AG10803 (cell line): ENCODE measurements around the gene TLE1.
"Not testable (repeated sequence)": the region's sequence is repeated elsewhere in the genome, so short reads cannot be mapped to it uniquely, and the experiment has no call there.

Source experiments
- DNase-seq: peaks from one replicate; pipeline ENCODE4 v3.0.0; 2010; ENCODE audit warnings: low read depth
- H3K4me3 ChIP-seq: 2 replicates; pipeline ENCODE4 v1.5.1; 2011; ENCODE audit warnings: mild to moderate bottlenecking, low read length, control low read depth
- CTCF ChIP-seq: conservative IDR thresholded peaks from 2 replicates; pipeline ENCODE4 v1.5.1; 2011; ENCODE audit warnings: mild to moderate bottlenecking, low read length, control low read depth, inconsistent platforms

TLE1 gene

GRCh38 chr9:81598123-81598497 lies 91.2 kb downstream of the TLE1 start:
- no peak for TF ChIP-seq CTCF
- no peak overlapping the region for H3K4me3 ChIP-seq
- no peak for DNase-seq

- DNase-seq: no peak
- no peak for TF ChIP-seq CTCF
- no peak overlapping the region for H3K4me3 ChIP-seq
Observed at GRCh38 chr9:81597419-81598122, 91.8 kb downstream of the TLE1 start.

- no peak for DNase-seq
- no peak for TF ChIP-seq CTCF
- H3K4me3 ChIP-seq: no peak overlapping the region
Observed at GRCh38 chr9:81596679-81597418, 92.5 kb downstream of the TLE1 start.

- no peak for DNase-seq
Observed at GRCh38 chr9:81595887-81596543, 93.3 kb downstream of the TLE1 start.

GRCh38 chr9:81595293-81595692 lies 94.1 kb downstream of the TLE1 start:
- not testable (repeated sequence) for DNase-seq, H3K4me3 ChIP-seq

More at GRCh38 chr9:81595887-81596543, 93.3 kb downstream of the TLE1 start:
- no peak for TF ChIP-seq CTCF
- no peak overlapping the region for H3K4me3 ChIP-seq

GRCh38 chr9:81594415-81594814 lies 94.9 kb downstream of the TLE1 start:
- no peak for TF ChIP-seq CTCF
- DNase-seq: no peak
- no peak overlapping the region for H3K4me3 ChIP-seq

- no peak overlapping the region for H3K4me3 ChIP-seq
- DNase-seq: no peak
- no peak for TF ChIP-seq CTCF
Observed at GRCh38 chr9:81592887-81593266, 96.5 kb downstream of the TLE1 start.
